GM10847 (cell line): Measurements from ENCODE around the gene ARHGAP27.

Experiments used
- POLR2A ChIP-seq: IDR thresholded peaks from 2 replicates; pipeline ENCODE4 v1.6.1; 2011; ENCODE audit not compliant: insufficient read length; ENCODE audit errors: extremely low read depth

ARHGAP27 gene

DNA sequence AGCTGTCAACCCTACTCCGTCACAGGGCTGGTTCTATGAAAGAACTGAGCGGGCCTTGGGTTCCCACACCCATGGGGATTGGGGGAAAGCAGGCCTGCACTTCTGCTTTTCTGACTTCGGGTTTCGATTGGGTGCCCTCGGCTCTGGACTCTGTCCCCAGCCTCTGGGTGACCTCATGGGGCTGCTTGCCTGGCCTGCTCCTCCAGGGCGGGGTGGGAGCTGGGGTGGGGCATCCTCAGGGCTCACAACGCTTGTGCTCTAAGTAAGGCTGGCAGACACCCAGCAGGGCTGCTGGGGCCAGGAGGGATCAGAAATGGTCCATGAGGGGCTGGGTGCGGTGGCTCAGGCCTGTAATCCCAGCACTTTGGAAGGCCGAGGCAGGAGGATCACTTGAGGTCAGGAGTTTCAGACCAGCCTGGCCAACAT lies 19.2 kb downstream of the ARHGAP27 start:
- no peak for TF ChIP-seq POLR2A

DNA sequence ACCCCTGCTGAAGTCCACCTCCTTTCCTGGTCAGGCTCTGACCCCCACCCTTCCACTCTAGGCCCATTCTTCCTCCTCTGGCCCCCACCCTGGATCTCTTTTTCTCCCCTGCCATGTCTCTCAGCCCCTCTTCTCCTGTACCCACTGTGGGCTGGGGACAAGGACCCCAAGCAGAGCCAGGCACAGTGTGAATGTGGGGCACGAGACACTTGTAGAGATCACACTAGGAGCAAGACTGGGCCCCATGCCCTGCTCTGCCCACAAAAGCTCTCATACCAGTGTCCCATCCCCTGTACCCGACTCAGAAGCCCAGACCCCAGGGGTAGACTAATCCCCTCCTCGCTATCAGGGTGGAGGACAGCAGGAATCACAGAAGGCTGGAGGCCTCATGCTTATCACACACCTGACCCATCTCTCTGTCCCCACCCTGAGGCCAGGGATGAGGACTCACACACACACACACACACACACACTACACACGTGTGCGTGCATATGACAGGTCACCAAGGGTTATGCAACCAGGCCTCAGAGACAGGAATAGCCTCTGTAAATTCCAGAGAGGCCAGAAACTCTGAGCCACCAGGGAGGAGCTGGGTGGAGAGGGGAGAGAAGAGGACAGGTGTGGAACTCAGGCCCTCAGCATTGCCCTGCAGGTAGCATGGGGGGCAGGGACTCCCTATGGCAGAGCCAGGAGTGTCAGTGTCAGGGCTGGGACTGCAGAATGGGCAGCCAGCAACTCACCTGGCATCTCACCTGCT lies 21.1 kb downstream of the ARHGAP27 start:
- no peak for TF ChIP-seq POLR2A

DNA sequence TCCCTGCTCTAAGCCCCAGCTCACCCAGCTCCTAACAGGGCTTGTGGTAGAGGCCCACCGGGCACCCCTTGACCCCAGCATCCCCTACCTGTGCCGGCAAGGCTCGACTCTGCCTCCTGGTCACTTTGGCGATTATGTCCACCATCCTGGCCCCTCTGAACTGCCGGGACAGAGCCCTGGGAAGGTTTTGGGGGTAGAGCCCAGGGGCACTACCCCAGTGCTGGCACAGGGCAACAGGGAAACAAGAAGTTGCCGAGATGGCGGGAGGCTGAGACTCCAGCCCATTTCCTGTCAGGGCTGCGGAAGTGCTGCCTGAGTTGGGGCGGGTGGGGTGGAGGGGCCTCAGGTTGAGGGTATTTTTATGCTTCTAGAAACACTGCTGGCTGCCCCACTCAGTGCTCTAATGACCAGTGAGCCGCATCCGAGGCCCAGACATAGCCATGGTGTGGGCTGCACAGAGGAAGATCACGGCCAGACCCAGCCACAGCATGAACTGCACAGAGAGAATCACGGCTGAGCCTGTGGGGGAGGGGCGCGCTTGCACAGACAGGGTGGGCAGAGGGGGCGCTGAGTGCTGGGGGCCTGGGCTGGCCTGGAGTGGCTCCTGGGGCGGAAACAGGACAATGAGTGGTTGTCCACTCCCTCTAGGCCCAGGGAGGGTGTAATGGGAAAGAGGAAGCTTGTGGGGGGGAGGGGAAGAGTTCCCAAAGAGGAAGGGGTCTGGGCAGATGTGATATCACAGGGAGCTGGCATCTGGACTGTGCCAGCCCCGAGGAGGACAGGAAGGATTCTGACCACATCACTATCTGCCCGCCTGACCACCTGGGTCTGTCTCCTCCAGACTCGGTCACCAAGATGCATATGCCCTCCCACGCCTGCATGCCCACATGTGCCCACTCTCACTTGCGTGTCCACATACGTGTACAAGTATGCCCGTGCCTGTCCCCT lies 22.3 kb downstream of the ARHGAP27 start:
- TF ChIP-seq POLR2A, result peak; percentile 52

DNA sequence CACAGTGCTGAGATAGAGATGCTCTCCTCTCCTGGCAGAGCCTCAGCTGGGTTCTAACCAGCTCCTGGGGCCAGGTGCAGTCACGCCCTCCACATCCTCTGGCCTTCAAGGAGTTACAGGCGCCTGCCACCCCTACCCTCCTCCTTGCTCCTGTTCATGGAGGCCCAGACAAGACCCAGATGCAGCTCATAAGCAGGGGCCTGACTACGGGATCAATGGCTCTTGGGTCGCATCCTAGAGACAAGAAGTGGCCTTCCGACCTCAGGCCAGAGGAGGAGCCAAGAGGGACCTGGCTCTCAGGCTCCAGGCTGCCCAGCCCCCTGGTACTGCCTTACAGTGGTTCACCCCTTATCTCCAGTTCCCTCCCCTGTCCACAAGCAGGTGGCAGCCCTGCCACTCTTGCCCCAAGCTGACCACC lies 23.0 kb downstream of the ARHGAP27 start:
- TF ChIP-seq POLR2A, result no peak

DNA sequence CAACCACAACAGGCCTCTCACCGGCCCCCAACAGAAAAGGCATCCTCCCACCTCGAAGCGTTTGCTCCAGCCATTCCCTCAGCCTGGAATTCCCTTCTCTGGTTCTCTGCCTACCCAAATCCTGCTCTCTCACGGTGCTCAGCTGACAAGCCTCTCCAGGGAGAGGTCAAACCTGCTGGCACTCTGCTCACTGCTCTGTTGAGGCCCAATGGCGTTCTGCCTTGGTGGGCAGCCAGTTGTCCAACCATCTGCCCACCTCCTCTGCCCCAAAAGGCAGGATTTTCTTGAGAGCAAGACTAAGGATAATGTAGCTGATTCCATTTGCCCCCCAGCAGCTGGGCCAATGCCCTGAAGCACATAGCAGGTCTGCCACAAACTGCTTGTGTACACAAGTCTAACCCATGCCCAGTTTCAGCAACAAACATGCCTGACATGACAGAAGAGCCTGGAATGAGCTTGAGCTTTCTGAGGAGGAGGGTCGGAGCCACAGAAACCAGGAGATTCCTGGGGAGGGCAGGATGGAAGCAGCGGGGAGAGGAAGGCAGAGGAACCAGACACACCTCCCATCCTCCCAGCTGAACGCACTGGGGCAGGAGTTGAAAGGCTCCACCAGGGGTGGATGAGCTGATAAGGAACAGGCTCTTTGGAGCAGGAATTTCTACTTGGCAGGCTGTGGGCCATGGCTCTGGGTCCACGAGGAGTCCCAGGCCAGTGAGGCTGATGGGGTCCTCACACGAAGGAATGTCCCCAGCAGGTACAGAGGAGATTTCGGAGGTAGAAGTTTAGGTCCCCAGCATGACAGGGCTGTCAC lies 23.9 kb downstream of the ARHGAP27 start:
- TF ChIP-seq POLR2A, result no peak

DNA sequence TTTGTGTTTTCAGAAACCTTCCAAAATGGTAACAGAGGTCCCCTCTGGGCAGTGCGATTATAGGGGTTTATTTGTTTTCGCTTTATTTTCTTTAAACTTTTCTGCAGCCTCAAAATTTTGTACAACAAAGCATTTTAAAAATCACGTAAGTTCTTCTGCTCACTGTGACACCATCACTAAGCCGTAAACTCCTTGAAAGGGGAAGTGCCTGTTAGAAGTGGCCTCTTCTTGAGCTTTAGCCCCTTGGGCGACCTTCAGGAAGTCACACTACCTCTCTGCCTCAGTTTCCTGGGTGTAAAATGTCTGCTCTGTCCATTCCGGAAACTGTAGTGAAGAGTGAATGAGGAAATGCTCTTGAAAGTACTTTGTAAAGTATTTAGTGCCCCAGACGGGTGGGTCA lies 26.6 kb downstream of the ARHGAP27 start:
- TF ChIP-seq POLR2A, result no peak

DNA sequence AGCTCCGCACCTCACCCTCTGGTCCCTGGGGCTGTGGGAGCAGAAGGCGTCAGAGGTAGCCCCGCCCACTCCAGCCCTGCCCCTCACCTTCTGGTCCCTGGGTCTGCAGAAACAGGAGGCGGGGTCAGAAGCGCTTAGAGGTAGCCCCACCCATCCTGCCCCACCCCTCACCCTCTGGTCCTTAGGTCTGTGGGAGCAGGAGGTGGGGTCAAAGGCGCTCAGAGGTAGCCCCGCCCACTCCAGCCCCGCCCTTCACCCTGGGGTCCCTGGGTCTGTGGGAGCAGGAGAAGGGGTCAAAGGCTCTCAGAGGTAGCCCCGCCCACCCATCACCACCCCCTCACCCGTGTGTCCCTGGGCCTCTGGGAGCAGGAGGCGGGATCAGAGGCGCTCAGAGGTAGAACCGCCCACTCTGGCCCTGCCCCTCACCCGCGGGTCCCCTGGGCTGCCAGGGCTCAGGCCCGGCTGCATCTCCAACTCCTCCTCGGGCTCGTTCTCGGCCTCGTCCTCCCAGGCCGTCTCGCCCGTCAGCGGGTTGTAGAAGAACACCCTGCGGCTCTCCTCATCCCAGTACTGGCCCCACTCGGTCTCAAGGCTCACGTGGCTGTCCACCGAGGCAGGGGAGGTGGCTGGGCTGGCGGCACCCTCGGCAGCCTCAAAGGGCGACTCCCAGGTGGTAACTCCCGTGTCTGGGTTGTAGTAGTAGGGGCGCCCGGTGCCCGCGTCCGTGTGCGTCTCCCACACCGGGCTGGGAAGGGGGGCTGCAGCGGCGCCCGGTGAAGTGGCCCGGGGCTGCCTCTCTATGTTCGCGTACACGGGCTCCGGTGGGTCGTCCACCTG lies 27.2 kb downstream of the ARHGAP27 start:
- no peak for TF ChIP-seq POLR2A

DNA sequence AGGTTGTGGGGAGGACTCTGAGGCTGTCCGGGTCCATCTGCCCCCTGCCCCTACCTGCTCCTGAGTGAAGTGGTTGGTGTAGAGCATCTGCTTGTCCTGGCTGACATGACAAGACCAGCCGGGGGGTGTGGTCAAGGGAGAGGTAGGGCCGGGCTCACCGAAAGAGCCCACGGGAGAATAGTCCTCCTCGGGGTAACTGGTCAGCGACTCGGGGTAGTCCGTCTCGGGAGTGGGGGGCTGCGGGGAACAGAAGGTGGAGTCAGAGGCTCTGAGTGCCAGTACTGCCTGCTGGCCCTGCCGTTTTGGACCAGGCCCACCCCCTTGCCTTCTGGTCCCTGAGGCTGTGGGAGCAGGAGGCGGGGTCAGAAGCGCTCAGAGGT lies 27.8 kb downstream of the ARHGAP27 start:
- TF ChIP-seq POLR2A, result no peak

DNA sequence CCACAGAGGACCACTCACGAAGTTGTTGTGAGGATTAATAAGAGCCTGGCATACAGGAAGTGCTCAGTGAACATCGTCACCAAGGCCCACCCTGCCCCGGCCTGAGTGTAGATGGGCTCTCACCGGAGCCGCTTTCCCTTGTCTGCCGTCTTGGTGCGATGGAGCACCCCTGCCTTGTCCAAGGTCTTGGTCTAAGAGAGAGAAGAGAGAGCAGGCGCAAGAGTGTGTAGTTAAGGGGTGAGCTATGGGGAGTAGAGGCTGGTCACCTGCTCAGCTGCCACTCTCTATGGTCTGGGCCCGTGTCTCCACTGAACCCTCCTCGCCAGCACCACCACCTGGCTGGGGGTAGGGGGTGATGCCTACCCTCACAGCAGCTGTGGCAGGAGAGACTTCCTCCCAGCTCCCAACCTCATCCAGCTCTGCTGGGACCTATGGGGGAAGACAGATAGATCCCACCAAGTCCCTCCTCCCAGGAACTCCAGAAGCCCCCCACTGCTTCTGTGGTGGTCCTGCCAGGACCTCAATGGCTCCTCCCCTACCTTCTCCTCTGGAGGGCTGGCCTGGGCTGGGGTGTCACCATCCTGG lies 28.7 kb downstream of the ARHGAP27 start:
- TF ChIP-seq POLR2A, result no peak

DNA sequence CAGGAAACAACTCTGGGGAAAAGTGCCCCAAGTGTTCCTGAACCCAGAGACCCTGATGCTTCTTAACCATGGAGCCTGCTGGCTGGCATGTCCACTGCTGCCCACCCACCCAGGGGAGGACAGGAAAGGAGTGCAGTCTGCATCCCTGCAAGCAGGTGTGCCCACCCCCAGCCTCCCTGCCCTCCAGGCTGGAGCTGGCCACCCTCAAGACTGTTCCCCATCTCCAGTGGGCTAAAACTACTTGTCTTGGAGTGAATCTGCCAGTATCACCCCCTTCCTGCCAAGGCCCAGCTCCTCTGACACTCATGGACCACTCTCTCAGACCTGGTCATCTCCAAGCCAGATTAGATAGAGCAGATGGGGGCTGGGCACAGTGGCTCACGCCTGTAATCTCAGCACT lies 29.8 kb downstream of the ARHGAP27 start:
- TF ChIP-seq POLR2A, result no peak

DNA sequence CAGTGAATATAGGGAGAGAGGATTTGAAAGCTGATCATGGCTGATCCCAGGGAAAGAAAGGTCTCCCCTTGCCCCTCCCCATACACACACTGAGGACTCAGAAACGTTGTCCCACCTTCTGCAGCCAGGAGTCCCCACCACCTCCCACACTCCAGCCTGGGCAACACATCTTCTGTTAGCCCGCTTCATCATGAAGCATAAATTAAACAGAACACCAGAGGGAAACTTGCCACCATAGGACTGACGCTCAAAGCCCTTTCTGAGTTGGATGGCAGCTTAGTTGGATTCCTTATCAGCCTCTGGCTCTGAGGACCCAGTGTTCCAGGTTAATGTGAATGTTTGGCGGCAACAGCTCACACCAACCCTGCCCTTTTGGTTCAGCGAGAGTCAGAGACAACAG lies 33.9 kb downstream of the ARHGAP27 start:
- TF ChIP-seq POLR2A, result no peak

DNA sequence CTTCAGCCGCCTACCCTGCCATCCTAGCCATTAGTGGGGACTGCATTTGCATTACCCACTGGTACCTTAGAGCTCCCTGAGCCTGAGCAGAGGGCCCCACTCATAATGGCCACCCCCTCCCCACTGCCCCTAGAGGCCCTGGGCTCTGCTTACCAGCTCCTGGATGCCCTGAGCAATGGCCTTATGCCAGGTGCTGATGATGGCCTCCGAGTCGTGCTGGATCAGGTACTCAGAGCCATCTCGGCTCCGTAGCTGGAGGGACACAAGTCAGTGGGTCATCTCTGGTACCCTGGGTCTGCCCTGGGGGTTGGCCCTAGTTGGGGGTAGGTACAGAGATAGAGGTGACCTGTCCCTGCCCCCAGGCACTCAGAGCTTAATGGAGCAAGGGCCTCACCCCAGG lies 34.9 kb downstream of the ARHGAP27 start:
- no peak for TF ChIP-seq POLR2A

DNA sequence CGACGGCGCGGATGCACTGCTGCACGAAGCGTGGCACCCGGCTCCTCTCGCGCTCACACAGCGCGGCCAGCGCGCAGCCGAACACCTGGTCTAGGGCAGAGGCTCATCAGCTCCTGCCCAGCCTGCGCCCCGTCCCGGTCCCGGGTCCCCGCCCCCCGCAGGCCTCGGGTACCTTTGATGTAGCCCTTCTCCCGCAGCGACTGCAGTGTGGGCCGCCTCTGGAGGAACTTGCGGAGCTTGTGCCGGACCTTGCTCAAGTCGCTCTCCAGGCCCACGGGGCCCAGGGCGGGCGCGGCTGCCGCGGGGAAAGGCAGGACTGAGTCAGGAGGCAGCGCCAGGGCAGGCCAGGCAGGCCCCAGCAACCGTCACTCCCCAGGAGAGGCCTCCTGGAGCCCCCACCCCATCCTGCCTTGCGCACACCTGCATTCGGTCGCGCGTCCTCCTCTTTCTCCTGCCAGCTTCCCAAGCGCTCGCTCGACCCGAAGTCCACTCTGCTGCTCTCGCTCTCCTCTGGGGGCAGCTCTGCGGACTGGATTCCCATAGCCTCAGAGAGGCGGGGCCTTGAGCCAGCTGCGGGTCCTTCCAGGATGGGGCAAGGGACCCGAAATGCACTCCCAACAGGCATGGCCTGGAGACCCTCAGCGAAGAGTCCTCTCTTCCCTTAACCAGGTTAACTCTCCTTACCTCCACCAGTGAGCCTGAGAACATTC lies 36.0 kb downstream of the ARHGAP27 start:
- no peak for TF ChIP-seq POLR2A
